GM12801 (cell line): ENCODE measurements around the gene HELZ2.

ENCODE experiments used
- CTCF ChIP-seq: IDR thresholded peaks from one replicate; pipeline ENCODE4 v1.5.1; 2011; ENCODE audit warnings: control low read depth; ENCODE audit not compliant: insufficient read length; ENCODE audit errors: extremely low read depth

The HELZ2 gene

DNA sequence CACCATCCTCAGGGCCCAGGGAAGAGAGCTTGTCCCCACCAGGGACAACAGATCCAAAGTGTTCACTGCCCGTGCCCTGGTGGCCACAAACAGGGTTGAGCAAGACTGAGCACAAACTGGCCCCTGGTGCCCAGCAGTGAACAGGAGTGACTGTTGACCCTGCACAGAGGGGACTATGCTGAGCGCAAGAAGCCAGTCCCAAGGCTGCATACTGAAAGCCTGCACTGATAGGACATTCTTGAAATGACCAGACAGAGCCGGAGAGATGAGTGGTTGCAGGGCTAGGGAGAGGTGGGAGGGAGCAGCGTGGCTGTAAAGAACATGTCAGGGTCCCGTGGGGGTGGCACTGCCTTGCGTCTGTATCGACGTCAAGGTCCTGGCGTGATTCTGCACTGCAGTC lies 23.0 kb downstream of the HELZ2 start:
- TF ChIP-seq CTCF: no peak

DNA sequence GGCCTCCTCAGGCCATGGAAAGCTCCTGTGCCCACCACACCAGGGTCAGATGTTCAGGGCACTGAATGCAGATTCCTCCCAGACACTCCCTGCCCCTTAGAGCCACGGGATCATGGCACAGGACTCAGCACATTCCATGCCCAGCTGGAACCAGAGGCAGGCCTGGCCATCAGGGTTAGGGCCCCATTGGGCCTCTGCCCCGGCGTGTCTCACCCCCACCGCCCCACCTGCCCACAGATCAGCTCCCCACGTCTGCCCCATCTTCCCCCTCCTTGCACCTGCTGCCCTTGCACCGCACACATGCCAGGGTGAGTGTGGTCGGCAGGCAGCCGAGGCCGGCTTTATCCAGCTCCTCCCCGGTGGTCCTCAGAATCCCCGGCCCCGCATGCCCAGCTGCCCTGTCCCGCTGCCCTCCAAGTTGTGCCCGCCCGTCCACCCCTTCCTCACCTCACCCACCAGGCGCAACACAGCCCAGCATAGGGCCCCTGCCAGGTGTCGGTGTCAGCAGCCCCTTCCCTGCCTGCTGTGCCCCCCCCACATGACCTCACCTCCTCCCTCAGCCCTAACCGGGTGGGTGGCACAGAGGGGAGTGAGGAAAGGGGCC lies 24.3 kb downstream of the HELZ2 start:
- no peak for TF ChIP-seq CTCF

DNA sequence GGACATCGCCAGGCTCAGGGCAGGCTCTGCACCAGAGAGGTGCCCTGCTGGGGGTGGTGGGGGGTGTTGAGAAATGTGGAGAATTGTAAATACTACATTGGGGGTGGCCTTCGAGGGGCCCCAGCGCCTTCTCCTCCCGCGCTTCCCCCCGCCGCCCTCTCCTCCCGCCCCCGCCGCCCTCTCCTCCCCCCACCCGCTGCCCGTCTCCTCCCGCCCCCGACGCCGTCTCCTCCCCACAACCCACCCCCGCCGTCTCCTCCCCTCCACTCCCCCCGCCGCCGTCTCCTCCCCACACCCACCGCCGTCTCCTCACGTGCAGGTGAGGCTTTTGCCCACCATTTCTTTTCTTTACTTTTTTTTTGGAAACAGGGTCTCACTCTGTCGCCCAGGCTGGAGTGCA lies 25.0 kb downstream of the HELZ2 start:
- TF ChIP-seq CTCF: no peak

DNA sequence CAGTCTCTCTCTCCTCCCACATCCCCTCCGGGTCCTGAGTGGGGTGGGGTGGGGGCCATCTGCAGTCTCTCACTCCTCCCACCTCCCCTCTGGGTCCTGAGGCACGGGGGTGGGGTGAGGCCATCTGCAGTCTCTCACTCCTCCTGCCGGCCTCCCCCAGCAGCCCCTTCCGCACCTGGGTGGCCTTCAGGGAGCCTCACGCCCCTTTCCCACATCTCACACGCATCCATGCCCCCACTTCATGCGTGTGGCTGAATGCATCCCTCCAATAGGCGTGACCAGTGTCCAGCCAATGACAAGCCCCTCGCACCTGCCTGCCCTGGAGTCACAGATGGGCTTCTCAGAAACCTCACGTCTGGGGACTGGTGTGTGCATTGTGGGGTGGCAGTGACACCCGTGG lies 25.5 kb downstream of the HELZ2 start:
- no peak for TF ChIP-seq CTCF

DNA sequence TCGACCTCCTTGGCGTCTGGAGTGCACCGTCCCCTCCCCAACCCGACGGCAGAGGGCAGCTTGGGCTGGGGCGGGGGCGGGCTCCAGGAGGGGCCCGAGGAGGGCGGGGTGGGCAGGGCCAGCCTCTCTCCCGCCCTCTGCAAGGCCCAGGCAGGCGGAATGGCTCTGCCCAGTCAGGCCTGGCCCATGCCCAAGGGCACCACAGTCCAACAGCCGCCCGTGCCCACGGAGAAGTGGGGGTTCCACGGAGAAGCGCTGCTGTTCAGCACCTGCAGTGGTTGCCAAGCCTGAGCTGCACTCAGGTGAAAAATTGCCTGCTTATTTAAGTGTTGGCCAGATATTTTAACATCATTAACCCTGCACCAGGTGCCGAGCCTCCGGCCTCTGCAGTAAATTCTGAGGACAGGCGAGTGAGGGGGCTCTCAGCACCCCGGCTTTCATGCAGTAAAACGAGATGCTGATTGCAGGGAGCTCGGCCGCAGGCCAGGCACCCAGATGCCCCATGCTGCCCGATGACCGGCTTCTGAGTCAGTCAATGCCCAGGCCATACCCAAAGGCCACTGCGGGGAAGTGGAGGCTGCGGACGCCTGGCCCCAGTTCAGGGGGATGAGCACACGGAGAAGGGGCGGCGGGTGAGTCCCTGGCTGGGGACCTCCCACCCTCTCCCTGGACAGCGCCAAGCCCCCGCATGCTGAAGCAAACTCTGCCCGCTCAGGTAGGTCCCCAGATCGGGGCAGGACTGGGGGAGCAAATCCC lies 26.1 kb downstream of the HELZ2 start, which contains the start of gene SRMS:
TSS of gene SRMS (minus strand) at position 25 of the 756 bp plus-strand sequence. CDS start 286 bp downstream, outside the sequence.
- TF ChIP-seq CTCF: no peak

DNA sequence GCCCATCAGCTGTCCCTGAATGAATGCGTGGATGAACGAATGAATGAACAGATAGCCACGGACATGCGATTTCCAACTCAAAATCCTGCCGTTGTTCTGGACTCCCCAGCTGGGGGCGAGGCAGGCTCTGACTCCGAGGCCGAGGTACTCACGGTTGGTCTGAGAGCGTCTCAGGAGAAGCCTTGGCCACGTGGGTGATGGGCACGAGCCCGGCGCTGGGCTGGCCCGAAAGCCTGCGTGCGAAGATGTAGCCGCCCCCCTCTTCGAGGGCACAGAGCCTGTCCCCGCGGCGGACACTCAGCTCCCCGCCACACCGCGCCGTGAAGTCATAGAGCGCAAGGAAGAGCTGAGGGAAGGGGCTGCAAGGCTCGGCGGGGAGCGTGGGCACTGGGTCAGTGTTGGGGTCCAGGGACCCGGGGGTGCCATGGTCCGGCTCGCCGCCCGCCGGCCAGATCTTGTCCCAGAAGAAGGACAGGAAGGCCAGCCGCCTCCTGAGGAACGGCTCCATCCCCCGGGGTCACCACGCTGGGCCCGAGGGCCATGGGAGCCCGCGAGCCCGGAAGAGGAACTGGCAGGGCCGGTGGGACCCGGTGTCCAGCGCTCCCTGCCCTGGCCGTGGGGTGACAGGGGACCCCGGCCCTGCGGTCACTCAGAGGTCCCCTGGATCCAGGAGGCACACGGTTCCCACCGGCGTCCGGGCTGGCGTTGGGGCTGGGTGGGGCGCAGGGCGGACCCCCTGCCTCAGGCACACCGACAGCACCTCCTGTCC lies 26.9 kb downstream of the HELZ2 start:
- TF ChIP-seq CTCF: no peak

DNA sequence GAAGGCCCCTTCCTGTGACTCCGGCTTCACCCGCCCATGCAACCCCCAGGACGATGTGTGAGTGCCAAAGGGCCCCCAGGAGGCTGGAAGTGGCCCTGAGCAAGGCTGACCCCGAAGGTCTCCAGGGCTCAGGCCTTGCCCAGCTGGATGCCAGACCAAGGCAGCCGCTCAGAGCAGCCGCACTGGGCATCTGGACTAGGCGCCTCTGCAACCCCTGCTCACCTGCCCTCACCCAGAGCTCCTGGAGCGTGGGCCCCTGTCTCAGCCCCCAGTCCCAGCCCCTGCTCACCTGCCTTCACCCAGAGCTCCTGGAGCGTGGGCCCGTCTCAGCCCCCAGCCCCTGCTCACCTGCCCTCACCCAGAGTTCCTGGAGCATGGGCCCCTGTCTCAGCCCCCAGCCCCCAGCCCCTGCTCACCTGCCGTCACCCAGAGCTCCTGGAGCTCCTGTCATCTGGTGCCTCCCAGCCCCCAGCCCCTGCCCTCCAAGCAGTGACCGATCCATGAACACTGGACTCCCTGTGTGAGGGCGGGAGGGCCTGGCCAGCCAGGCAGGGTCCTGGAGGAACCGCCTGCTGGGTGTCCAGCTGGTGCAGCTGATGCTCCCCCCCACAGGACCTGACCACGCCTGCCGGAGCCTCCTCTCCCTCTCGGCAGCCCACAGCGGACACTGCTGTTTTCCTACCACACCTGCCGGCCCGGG lies 27.6 kb downstream of the HELZ2 start:
- no peak for TF ChIP-seq CTCF
